ENCODE results near the gene OTUB1. TPM values are rescaled to one million over a fixed set of nuclear protein-coding genes. Genes with fewer than 3 reads are reported as not detected.
A peak's percentile ranks its signal among the peaks of the same experiment; 100 is the strongest.
"Not testable (repeated sequence)": the region's sequence is repeated elsewhere in the genome, so short reads cannot be mapped to it uniquely, and the experiment has no call there.

OTUB1 gene
- total and polyA plus RNA-seq, 11 donors: 46.7 to 83.1 (median 54.5) TPM

GRCh38 chr11:64043545-64043944, 57.3 kb downstream of the OTUB1 start:
- no peak overlapping the region for H3K4me3 ChIP-seq
- no peaks in the 10 kb centered on the region for H3K36me3 ChIP-seq
- intact Hi-C loops (cut with DNase I): loop anchor here in 1 of 10 donors (5.0 kb wide), 1 partner anchor 94 kb away; no protein-coding TSS in a partner anchor
- DNase-seq (no peak), ATAC-seq (no peak)
- H3K9me3 ChIP-seq: no peaks in the 10 kb centered on the region
- H3K4me1 ChIP-seq: peaks cover 0 to 8% (median 0%) of the 10 kb centered on the region in 12 donors
- no peak for TF ChIP-seq POLR2A (IDR thresholded peaks at IDR 0.05)
- no peak for TF ChIP-seq CTCF (IDR thresholded peaks at IDR 0.05)
- 88 to 92% (median 90%) methylated on average over 5 of the region's 5 CpGs for WGBS, 4 donors
- H3K27me3 ChIP-seq: no peaks in the 10 kb centered on the region
- no peak overlapping the region for H3K27ac ChIP-seq

- Histone ChIP-seq H3K27me3 (no peaks in the 10 kb centered on the region), H3K4me1 (peaks cover 0 to 8% (median 0%) of the 10 kb centered on the region in 12 donors), H3K9me3 (no peaks in the 10 kb centered on the region), H3K4me3 (no peak overlapping the region), H3K27ac (peak overlapping the region in 1 of 12 donors; percentile 42), H3K36me3 (no peaks in the 10 kb centered on the region)
- ATAC-seq (no peak), DNase-seq (no peak)
- intact Hi-C loops (cut with DNase I): loop anchor here in 1 of 10 donors (5.0 kb wide), 1 partner anchor 92 kb away; no protein-coding TSS in a partner anchor
- WGBS, 4 donors: 73 to 86% (median 79%) methylated on average over 11 to 18 of the region's 18 CpGs
- TF ChIP-seq CTCF (IDR thresholded peaks at IDR 0.05) (no peak), POLR2A (IDR thresholded peaks at IDR 0.05) (no peak)
Measured at GRCh38 chr11:64044730-64045393, 58.6 kb downstream of the OTUB1 start.

- no peak overlapping the region for H3K4me3 ChIP-seq
- no peak overlapping the region for H3K27ac ChIP-seq
- ATAC-seq (no peak), DNase-seq (no peak)
- H3K36me3 ChIP-seq: no peaks in the 10 kb centered on the region
- TF ChIP-seq CTCF (IDR thresholded peaks at IDR 0.05) (no peak), POLR2A (IDR thresholded peaks at IDR 0.05) (no peak)
- peaks cover 0 to 8% (median 0%) of the 10 kb centered on the region in 12 donors for H3K4me1 ChIP-seq
- no peaks in the 10 kb centered on the region for H3K9me3 ChIP-seq
- 94 to 100% (median 96%) methylated on average over 2 of the region's 2 CpGs for whole genome bisulfite sequencing, 4 donors
- intact Hi-C loops (cut with DNase I): no loop called here
- no peaks in the 10 kb centered on the region for H3K27me3 ChIP-seq
Measured at GRCh38 chr11:64045700-64046099, 59.5 kb downstream of the OTUB1 start.

- H3K4me1 ChIP-seq; ATAC-seq; H3K27ac ChIP-seq; H3K9me3 ChIP-seq; intact Hi-C loops (cut with DNase I); DNase-seq; H3K36me3 ChIP-seq; H3K27me3 ChIP-seq; H3K4me3 ChIP-seq: not testable (repeated sequence)
- WGBS, 4 donors: 92 to 96% (median 96%) methylated on average over 6 to 8 of the region's 8 CpGs
Measured at GRCh38 chr11:64047373-64047772, 61.1 kb downstream of the OTUB1 start.

Other genes starting within 250 kb of the OTUB1 start
- 10 to 100 TPM in 5 of 9 donors, 1 to 10 TPM in 4; 8.1 to 17.9 (median 10.6) TPM for gene ZFTA, start 217.7 kb upstream of the OTUB1 start, total RNA-seq
- gene ZFTA, start 217.7 kb upstream of the OTUB1 start, polyA plus RNA-seq: 1 to 10 TPM; 4.6 to 6.3 TPM
- 10 to 100 TPM in 6 of 9 donors, 1 to 10 TPM in 3; 7.8 to 11.8 (median 10.6) TPM for gene SPINDOC, start 173.0 kb upstream of the OTUB1 start, total RNA-seq
- gene SPINDOC, start 173.0 kb upstream of the OTUB1 start, polyA plus RNA-seq: 10 to 100 TPM; 11.6 to 12.0 TPM
- 10 to 100 TPM; 26.7 to 53.5 (median 40.8) TPM for gene MARK2, start 147.3 kb upstream of the OTUB1 start, total RNA-seq
- gene MARK2, start 147.3 kb upstream of the OTUB1 start, polyA plus RNA-seq: 10 to 100 TPM; 17.0 to 34.3 TPM
- 1 to 10 TPM; 1.9 to 5.7 (median 4.2) TPM for gene RCOR2, start 69.3 kb upstream of the OTUB1 start, total RNA-seq
- gene RCOR2, start 69.3 kb upstream of the OTUB1 start, polyA plus RNA-seq: 1 to 10 TPM; 3.8 to 4.8 TPM
- gene NAA40, start 47.4 kb upstream of the OTUB1 start, total RNA-seq: 10 to 100 TPM in 8 of 9 donors, 1 to 10 TPM in 1; 9.7 to 26.1 (median 18.8) TPM
- gene NAA40, start 47.4 kb upstream of the OTUB1 start, polyA plus RNA-seq: 10 to 100 TPM; 19.6 to 19.9 TPM
- gene COX8A, start 11.8 kb upstream of the OTUB1 start, total RNA-seq: 1,000 to 10,000 TPM in 4 of 9 donors, 100 to 1,000 TPM in 5; 673 to 1,925 (median 988) TPM
- 1,000 to 10,000 TPM; 2,141 to 2,448 TPM for gene COX8A, start 11.8 kb upstream of the OTUB1 start, polyA plus RNA-seq
- 1 to 10 TPM in 1 of 9 donors, under 1 TPM in 8; 0.20 to 1.4 (median 0.37) TPM for gene FLRT1, start 49.5 kb downstream of the OTUB1 start, total RNA-seq
- under 1 TPM; 0.22 to 0.46 TPM for gene FLRT1, start 49.5 kb downstream of the OTUB1 start, polyA plus RNA-seq
- gene MACROD1, start 179.7 kb downstream of the OTUB1 start, total RNA-seq: 100 to 1,000 TPM in 6 of 9 donors, 10 to 100 TPM in 3; 61.3 to 166 (median 116) TPM
- gene MACROD1, start 179.7 kb downstream of the OTUB1 start, polyA plus RNA-seq: 100 to 1,000 TPM in 1 of 2 donors, 10 to 100 TPM in 1; 48.9 to 287 TPM
- gene STIP1, start 199.7 kb downstream of the OTUB1 start, total RNA-seq: 100 to 1,000 TPM in 2 of 9 donors, 10 to 100 TPM in 7; 74.9 to 143 (median 88.8) TPM
- gene STIP1, start 199.7 kb downstream of the OTUB1 start, polyA plus RNA-seq: 100 to 1,000 TPM in 1 of 2 donors, 10 to 100 TPM in 1; 68.8 to 175 TPM
- 10 to 100 TPM in 2 of 9 donors, 1 to 10 TPM in 7; 3.4 to 71.5 (median 5.7) TPM for gene FERMT3, start 220.3 kb downstream of the OTUB1 start, total RNA-seq
- 1 to 10 TPM; 2.8 to 7.9 TPM for gene FERMT3, start 220.3 kb downstream of the OTUB1 start, polyA plus RNA-seq
- 100 to 1,000 TPM in 2 of 9 donors, 10 to 100 TPM in 7; 51.2 to 146 (median 63.3) TPM for gene TRPT1, start 239.7 kb downstream of the OTUB1 start, total RNA-seq
- 100 to 1,000 TPM in 1 of 2 donors, 10 to 100 TPM in 1; 65.3 to 123 TPM for gene TRPT1, start 239.7 kb downstream of the OTUB1 start, polyA plus RNA-seq
- gene NUDT22, start 239.8 kb downstream of the OTUB1 start, total RNA-seq: 10 to 100 TPM; 63.7 to 93.0 (median 70.3) TPM
- gene NUDT22, start 239.8 kb downstream of the OTUB1 start, polyA plus RNA-seq: 10 to 100 TPM; 74.9 to 90.9 TPM
- gene DNAJC4, start 244.1 kb downstream of the OTUB1 start, total RNA-seq: 10 to 100 TPM; 31.2 to 63.6 (median 47.2) TPM
- 100 to 1,000 TPM in 1 of 2 donors, 10 to 100 TPM in 1; 33.8 to 123 TPM for gene DNAJC4, start 244.1 kb downstream of the OTUB1 start, polyA plus RNA-seq
- gene VEGFB, start 248.1 kb downstream of the OTUB1 start, total RNA-seq: 100 to 1,000 TPM; 172 to 332 (median 241) TPM
- gene VEGFB, start 248.1 kb downstream of the OTUB1 start, polyA plus RNA-seq: 100 to 1,000 TPM; 127 to 304 TPM

Measured in heart left ventricle (tissue), 16 donors.